ENCODE results near the gene MXRA8. TPM values are rescaled to one million over a fixed set of nuclear protein-coding genes. Genes with fewer than 3 reads are reported as not detected.
A peak's percentile ranks its signal among the peaks of the same experiment; 100 is the strongest.

MXRA8 gene
- total RNA-seq, 2 donors from 2014 or later: 0.42 to 1.0 TPM

GRCh38 chr1:1309251-1310108 lies 48.9 kb downstream of the MXRA8 start:
- Mint-ChIP-seq H3K4me3 (peak overlapping the region; percentile 66), H3K36me3 (ENCODE audit: low read depth) (no peaks in the 10 kb centered on the region), H3K27ac (peak overlapping the region; percentile 57), H3K4me1 (peaks cover 17% of the 10 kb centered on the region), H3K27me3 (no peaks in the 10 kb centered on the region)
- ATAC-seq: no peak
- H3K9me3 ChIP-seq (ENCODE audit: control insufficient read depth, low read length, poor library complexity, severe bottlenecking): no peaks in the 10 kb centered on the region
- no peak for DNase-seq

GRCh38 chr1:1308756-1309250 lies 49.6 kb downstream of the MXRA8 start:
- Mint-ChIP-seq H3K4me3 (peak overlapping the region; percentile 88), H3K27me3 (no peaks in the 10 kb centered on the region), H3K36me3 (ENCODE audit: low read depth) (no peaks in the 10 kb centered on the region), H3K4me1 (peaks cover 17% of the 10 kb centered on the region), H3K27ac (no peak overlapping the region)
- ATAC-seq: no peak
- no peaks in the 10 kb centered on the region for H3K9me3 ChIP-seq (ENCODE audit: control insufficient read depth, low read length, poor library complexity, severe bottlenecking)
- DNase-seq: no peak

- no peaks in the 10 kb centered on the region for H3K9me3 ChIP-seq (ENCODE audit: control insufficient read depth, low read length, poor library complexity, severe bottlenecking)
- Mint-ChIP-seq H3K27me3 (no peaks in the 10 kb centered on the region), H3K4me3 (peak within 1 kb of the TSS; percentile 90), H3K4me1 (peaks cover 17% of the 10 kb centered on the region), H3K36me3 (ENCODE audit: low read depth) (no peaks in the 10 kb centered on the region), H3K27ac (peak within 1 kb of the TSS; percentile 16)
- DNase-seq: peak; percentile 84 to 90 (median 89)
- ATAC-seq: peak; percentile 82
Measured at GRCh38 chr1:1307923-1308755, 50.2 kb downstream of the MXRA8 start, which contains the start of the genes ACAP3 and PUSL1. Gene ACAP3, minus strand, starts transcription at chr1:1307930. Its CDS starts 115 bp downstream, at chr1:1307815. Gene PUSL1, plus strand, starts transcription at chr1:1308597. Its CDS starts 47 bp downstream, at chr1:1308644.

GRCh38 chr1:1307261-1307922 lies 51.0 kb downstream of the MXRA8 start:
- Mint-ChIP-seq H3K27me3 (no peaks in the 10 kb centered on the region), H3K27ac (peak overlapping the region; percentile 16), H3K36me3 (ENCODE audit: low read depth) (no peaks in the 10 kb centered on the region), H3K4me3 (peak overlapping the region; percentile 90), H3K4me1 (peaks cover 17% of the 10 kb centered on the region)
- H3K9me3 ChIP-seq (ENCODE audit: control insufficient read depth, low read length, poor library complexity, severe bottlenecking): no peaks in the 10 kb centered on the region
- DNase-seq (no peak), ATAC-seq (no peak)

GRCh38 chr1:1306661-1307260 lies 51.6 kb downstream of the MXRA8 start:
- Mint-ChIP-seq H3K27ac (peak overlapping the region; percentile 16), H3K27me3 (no peaks in the 10 kb centered on the region), H3K4me3 (peak overlapping the region; percentile 90), H3K36me3 (ENCODE audit: low read depth) (no peaks in the 10 kb centered on the region), H3K4me1 (peaks cover 17% of the 10 kb centered on the region)
- no peak for DNase-seq
- no peak for ATAC-seq
- no peaks in the 10 kb centered on the region for H3K9me3 ChIP-seq (ENCODE audit: control insufficient read depth, low read length, poor library complexity, severe bottlenecking)

- Mint-ChIP-seq H3K27me3 (no peaks in the 10 kb centered on the region), H3K36me3 (ENCODE audit: low read depth) (no peaks in the 10 kb centered on the region), H3K4me1 (peaks cover 17% of the 10 kb centered on the region), H3K27ac (peak overlapping the region; percentile 16), H3K4me3 (peak overlapping the region; percentile 90)
- ATAC-seq (no peak), DNase-seq (no peak)
- no peaks in the 10 kb centered on the region for H3K9me3 ChIP-seq (ENCODE audit: control insufficient read depth, low read length, poor library complexity, severe bottlenecking)
Measured at GRCh38 chr1:1306070-1306660, 52.2 kb downstream of the MXRA8 start.

- no peak overlapping the region for H3K27ac Mint-ChIP-seq
- DNase-seq: peak; percentile 38 to 58 (median 48)
- no peaks in the 10 kb centered on the region for H3K36me3 Mint-ChIP-seq (ENCODE audit: low read depth)
- H3K4me1 Mint-ChIP-seq: peaks cover 17% of the 10 kb centered on the region
- no peaks in the 10 kb centered on the region for H3K9me3 ChIP-seq (ENCODE audit: control insufficient read depth, low read length, poor library complexity, severe bottlenecking)
- peak overlapping the region; percentile 90 for H3K4me3 Mint-ChIP-seq
- ATAC-seq: peak; percentile 25
- no peaks in the 10 kb centered on the region for H3K27me3 Mint-ChIP-seq
Measured at GRCh38 chr1:1305300-1306069, 52.9 kb downstream of the MXRA8 start.

GRCh38 chr1:1304331-1305299 lies 53.7 kb downstream of the MXRA8 start:
- Mint-ChIP-seq H3K4me3 (peak overlapping the region; percentile 90), H3K27me3 (no peaks in the 10 kb centered on the region), H3K4me1 (peaks cover 17% of the 10 kb centered on the region), H3K27ac (no peak overlapping the region), H3K36me3 (ENCODE audit: low read depth) (no peaks in the 10 kb centered on the region)
- DNase-seq (no peak), ATAC-seq (no peak)
- H3K9me3 ChIP-seq (ENCODE audit: control insufficient read depth, low read length, poor library complexity, severe bottlenecking): no peaks in the 10 kb centered on the region

GRCh38 chr1:1303736-1304135 lies 54.6 kb downstream of the MXRA8 start:
- H3K9me3 ChIP-seq (ENCODE audit: control insufficient read depth, low read length, poor library complexity, severe bottlenecking): no peaks in the 10 kb centered on the region
- DNase-seq (no peak), ATAC-seq (no peak)
- Mint-ChIP-seq H3K27me3 (no peaks in the 10 kb centered on the region), H3K27ac (no peak overlapping the region), H3K4me3 (no peak overlapping the region), H3K36me3 (ENCODE audit: low read depth) (no peaks in the 10 kb centered on the region), H3K4me1 (peaks cover 13% of the 10 kb centered on the region)

GRCh38 chr1:1302951-1303509 lies 55.3 kb downstream of the MXRA8 start:
- no peaks in the 10 kb centered on the region for H3K9me3 ChIP-seq (ENCODE audit: control insufficient read depth, low read length, poor library complexity, severe bottlenecking)
- DNase-seq (no peak), ATAC-seq (no peak)
- no peak overlapping the region for H3K4me3 Mint-ChIP-seq
- H3K36me3 Mint-ChIP-seq (ENCODE audit: low read depth): no peaks in the 10 kb centered on the region
- no peak overlapping the region for H3K27ac Mint-ChIP-seq
- peaks cover 13% of the 10 kb centered on the region for H3K4me1 Mint-ChIP-seq
- H3K27me3 Mint-ChIP-seq: no peaks in the 10 kb centered on the region

All from T-helper 17 cell (primary cell).